HepG2 (cell line): ENCODE results near the gene SOBP. TPM values are rescaled to one million over a fixed set of nuclear protein-coding genes. Genes with fewer than 3 reads are reported as not detected.

Experiments
- ARNT2 ChIP-seq: sonication (generic); formaldehyde crosslinking; IDR thresholded peaks from 2 replicates; pipeline ENCODE4 v1.8.0; 2022; ENCODE audit warnings: mild to moderate bottlenecking, low read depth, missing genetic modification reagents, moderate library complexity
- ATF1 ChIP-seq: IDR thresholded peaks from 2 replicates; pipeline ENCODE4 v1.6.1; 2016; ENCODE audit warnings: mild to moderate bottlenecking, control low read depth
- FOXA1 ChIP-seq, 2 experiments: fragments of 450-650 bp in 1 of 2; sonication (generic) in 1 of 2; formaldehyde crosslinking in 1 of 2; IDR thresholded peaks; 2 replicates each; pipeline versions ENCODE4 v1.4.0 to v1.6.1; 2016 to 2020; ENCODE audit warnings: missing genetic modification reagents in 1 of 2
- FOXM1 ChIP-seq: sonication (generic); formaldehyde crosslinking; IDR thresholded peaks from 2 replicates; pipeline ENCODE4 v1.5.0; 2020; ENCODE audit warnings: missing genetic modification reagents
- IRF2 ChIP-seq: IDR thresholded peaks from 2 replicates; pipeline ENCODE4 v1.6.1; 2018; ENCODE audit warnings: missing genetic modification reagents, missing compliant biosample characterization
- PCBP2 ChIP-seq: fragments of 200-400 bp; formaldehyde crosslinking; optimal IDR thresholded peaks from 2 replicates; pipeline ENCODE3; 2018; ENCODE audit warnings: low read length, low read depth; ENCODE audit not compliant: poor library complexity, severe bottlenecking
- RFX5 ChIP-seq: IDR thresholded peaks from 2 replicates; pipeline ENCODE4 v1.6.1; 2011; ENCODE audit warnings: low read depth, low read length, improper control_type of control experiment
- SP2 ChIP-seq: sonication (generic); formaldehyde crosslinking; IDR thresholded peaks from 2 replicates; pipeline ENCODE4 v1.5.1; 2020; ENCODE audit warnings: mild to moderate bottlenecking, missing genetic modification reagents
- TBP ChIP-seq: sonication (generic); formaldehyde crosslinking; IDR thresholded peaks from 2 replicates; pipeline ENCODE4 v1.5.0; 2020; ENCODE audit warnings: missing genetic modification reagents
- U2AF2 ChIP-seq: fragments of 200-400 bp; formaldehyde crosslinking; IDR thresholded peaks from 2 replicates; pipeline ENCODE4 v1.6.1; 2017; ENCODE audit warnings: low read depth, mild to moderate bottlenecking, low read length
- ZFP41 ChIP-seq: sonication (generic); formaldehyde crosslinking; IDR thresholded peaks from 2 replicates; pipeline ENCODE4 v1.4.0; 2020; ENCODE audit warnings: mild to moderate bottlenecking, missing genetic modification reagents, borderline replicate concordance
- ZKSCAN5 ChIP-seq: sonication (generic); formaldehyde crosslinking; IDR thresholded peaks from 2 replicates; pipeline ENCODE4 v1.5.1; 2020; ENCODE audit warnings: mild to moderate bottlenecking, missing genetic modification reagents
- ZNF143 ChIP-seq: sonication (generic); formaldehyde crosslinking; IDR thresholded peaks from 2 replicates; pipeline ENCODE4 v1.4.0; 2020; ENCODE audit warnings: missing genetic modification reagents
- ZNF180 ChIP-seq: sonication (generic); formaldehyde crosslinking; IDR thresholded peaks from 2 replicates; pipeline ENCODE4 v1.4.0; 2020; ENCODE audit warnings: low read depth, missing genetic modification reagents, borderline replicate concordance
- ZNF441 ChIP-seq: sonication (generic); formaldehyde crosslinking; IDR thresholded peaks from 2 replicates; pipeline ENCODE4 v1.7.0; 2021; ENCODE audit warnings: missing genetic modification reagents, borderline replicate concordance
- ZNF670 ChIP-seq: sonication (generic); formaldehyde crosslinking; IDR thresholded peaks from 2 replicates; pipeline ENCODE4 v1.8.0; 2022; ENCODE audit warnings: mild to moderate bottlenecking, missing genetic modification reagents, borderline replicate concordance
- ZNF841 ChIP-seq: sonication (generic); formaldehyde crosslinking; IDR thresholded peaks from 2 replicates; pipeline ENCODE4 v1.8.1; 2023; ENCODE audit warnings: missing genetic modification reagents, borderline replicate concordance
- ZSCAN12 ChIP-seq: sonication (generic); formaldehyde crosslinking; IDR thresholded peaks from 2 replicates; pipeline ENCODE4 v1.9.0; 2021; ENCODE audit warnings: mild to moderate bottlenecking, missing genetic modification reagents
- polyA plus RNA-seq, 8 experiments: library from polyadenylated mRNA; depleted of rRNA in 3 of 8; stranded (reverse) in 7 of 8; unstranded in 1 of 8; fragments of >200 nt; fragmentation: Illumina TruSeq in 4 of 8; extraction: Trizol in 4 of 8; gene quantifications; 2 replicates each; pipeline versions ENCODE4 v1.2.1 to v1.2.3, GENCODE V29; 2011 to 2016; ENCODE audit warnings: low read depth in 4 of 8, missing spikeins in 1 of 8, mixed read lengths in 1 of 8; ENCODE audit not compliant: insufficient read depth in 1 of 8
- total RNA-seq, 5 experiments: library from RNA; depleted of rRNA; stranded (reverse); fragments of >200 nt; fragmentation: Illumina TruSeq; extraction: Trizol; gene quantifications; 2 replicates each; pipeline ENCODE4 v1.2.3, GENCODE V29; 2016; ENCODE audit warnings: low read depth in 1 of 5
- TF ChIP-seq, protein P1 (sequence below): sonication (generic); formaldehyde crosslinking; IDR thresholded peaks from 2 replicates; pipeline ENCODE4 v1.4.0; 2020; ENCODE audit warnings: missing genetic modification reagents, borderline replicate concordance
- TF ChIP-seq, protein P2 (sequence below): IDR thresholded peaks from 2 replicates; pipeline ENCODE4 v1.6.1; 2018; ENCODE audit warnings: missing genetic modification reagents, mild to moderate bottlenecking, missing compliant biosample characterization
- TF ChIP-seq, protein P3 (sequence below): sonication (generic); formaldehyde crosslinking; IDR thresholded peaks from 2 replicates; pipeline ENCODE4 v1.4.0; 2020; ENCODE audit warnings: missing genetic modification reagents
- TF ChIP-seq, protein P4 (sequence below): IDR thresholded peaks from 2 replicates; pipeline ENCODE4 v1.6.1; 2012; ENCODE audit warnings: inconsistent platforms
- TF ChIP-seq, protein P5 (sequence below): sonication (generic); formaldehyde crosslinking; conservative IDR thresholded peaks from 2 replicates; pipeline ENCODE4 v1.4.0; 2020; ENCODE audit warnings: missing genetic modification reagents
- TF ChIP-seq, protein P6 (sequence below): IDR thresholded peaks from 2 replicates; pipeline ENCODE4 v1.6.1; 2016; ENCODE audit warnings: low read depth, borderline replicate concordance

SOBP gene
- total and polyA plus RNA-seq, 2 of the 13 experiments (the other 11 are each of a cell fraction or from before 2014, with no cell fraction given) = 1.5 to 6.9 TPM

DNA sequence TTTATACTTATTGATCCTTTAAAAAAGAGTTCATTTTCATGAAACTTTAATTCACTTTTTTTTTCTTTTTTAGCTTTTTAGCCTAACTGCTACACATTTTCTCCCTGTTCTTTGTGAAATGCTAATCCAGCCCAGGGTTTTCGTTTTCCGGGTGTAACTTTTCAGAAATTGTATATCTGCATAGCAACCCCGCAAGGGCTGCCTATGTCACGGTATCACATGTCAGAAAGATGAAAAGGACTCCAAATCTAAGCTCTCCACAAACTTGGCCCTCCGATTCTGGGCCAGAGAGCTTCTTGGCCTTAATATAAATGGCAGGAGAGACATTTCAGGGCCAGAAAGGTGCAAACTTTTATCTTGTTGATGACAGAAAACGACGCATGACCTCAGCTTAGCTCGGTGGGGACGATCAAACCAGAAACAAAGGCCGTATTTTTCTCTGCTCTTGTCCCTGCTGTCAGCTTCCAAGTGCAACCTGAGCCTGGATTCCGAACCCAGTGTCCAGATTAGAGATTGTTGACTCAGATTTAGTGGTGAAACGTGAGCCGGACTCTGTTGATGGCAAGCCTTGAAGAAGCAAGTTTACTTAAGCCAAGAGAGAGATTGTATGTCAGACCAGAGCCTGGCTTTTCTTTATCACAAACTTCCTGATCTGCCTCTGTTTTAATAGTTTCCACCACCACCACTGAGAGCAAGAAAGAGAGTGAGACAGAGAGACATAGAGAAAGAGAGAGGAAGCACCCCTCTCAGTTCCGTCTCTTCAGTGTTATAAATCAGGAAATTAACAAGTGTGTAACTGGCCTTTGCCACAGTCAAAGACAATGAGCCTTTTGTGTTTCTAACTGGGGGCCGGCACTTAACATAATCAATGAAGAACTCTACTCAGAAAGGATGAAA is 176.4 kb downstream of the SOBP start (continued):
- TF ChIP-seq ZFP41 (CRISPR knock-in tag) = no peak
- TF ChIP-seq, protein P1, sequence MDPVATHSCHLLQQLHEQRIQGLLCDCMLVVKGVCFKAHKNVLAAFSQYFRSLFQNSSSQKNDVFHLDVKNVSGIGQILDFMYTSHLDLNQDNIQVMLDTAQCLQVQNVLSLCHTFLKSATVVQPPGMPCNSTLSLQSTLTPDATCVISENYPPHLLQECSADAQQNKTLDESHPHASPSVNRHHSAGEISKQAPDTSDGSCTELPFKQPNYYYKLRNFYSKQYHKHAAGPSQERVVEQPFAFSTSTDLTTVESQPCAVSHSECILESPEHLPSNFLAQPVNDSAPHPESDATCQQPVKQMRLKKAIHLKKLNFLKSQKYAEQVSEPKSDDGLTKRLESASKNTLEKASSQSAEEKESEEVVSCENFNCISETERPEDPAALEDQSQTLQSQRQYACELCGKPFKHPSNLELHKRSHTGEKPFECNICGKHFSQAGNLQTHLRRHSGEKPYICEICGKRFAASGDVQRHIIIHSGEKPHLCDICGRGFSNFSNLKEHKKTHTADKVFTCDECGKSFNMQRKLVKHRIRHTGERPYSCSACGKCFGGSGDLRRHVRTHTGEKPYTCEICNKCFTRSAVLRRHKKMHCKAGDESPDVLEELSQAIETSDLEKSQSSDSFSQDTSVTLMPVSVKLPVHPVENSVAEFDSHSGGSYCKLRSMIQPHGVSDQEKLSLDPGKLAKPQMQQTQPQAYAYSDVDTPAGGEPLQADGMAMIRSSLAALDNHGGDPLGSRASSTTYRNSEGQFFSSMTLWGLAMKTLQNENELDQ = no peak
- TF ChIP-seq ZNF180 = no peak
- 0 out of 2 replicates have a peak, but pooled peaks have one; percentile 6 for TF ChIP-seq IRF2 (CRISPR knock-in tag)
- TF ChIP-seq TBP (CRISPR knock-in tag) = no peak
- no peak for TF ChIP-seq FOXA1 (IDR thresholded peaks at IDR 0.05)
- TF ChIP-seq FOXA1 (CRISPR knock-in tag; IDR thresholded peaks at IDR 0.05) = peak; percentile 88
- TF ChIP-seq PCBP2 = no peak
- TF ChIP-seq U2AF2 = no peak
- TF ChIP-seq ZNF441 (CRISPR knock-in tag) = no peak
- peak; percentile 57 for TF ChIP-seq ATF1 (CRISPR knock-in tag)
- TF ChIP-seq, protein P2, sequence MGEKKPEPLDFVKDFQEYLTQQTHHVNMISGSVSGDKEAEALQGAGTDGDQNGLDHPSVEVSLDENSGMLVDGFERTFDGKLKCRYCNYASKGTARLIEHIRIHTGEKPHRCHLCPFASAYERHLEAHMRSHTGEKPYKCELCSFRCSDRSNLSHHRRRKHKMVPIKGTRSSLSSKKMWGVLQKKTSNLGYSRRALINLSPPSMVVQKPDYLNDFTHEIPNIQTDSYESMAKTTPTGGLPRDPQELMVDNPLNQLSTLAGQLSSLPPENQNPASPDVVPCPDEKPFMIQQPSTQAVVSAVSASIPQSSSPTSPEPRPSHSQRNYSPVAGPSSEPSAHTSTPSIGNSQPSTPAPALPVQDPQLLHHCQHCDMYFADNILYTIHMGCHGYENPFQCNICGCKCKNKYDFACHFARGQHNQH (CRISPR knock-in tag) = 0 out of 2 replicates have a peak, but pooled peaks have one; percentile 19
- TF ChIP-seq, protein P3, sequence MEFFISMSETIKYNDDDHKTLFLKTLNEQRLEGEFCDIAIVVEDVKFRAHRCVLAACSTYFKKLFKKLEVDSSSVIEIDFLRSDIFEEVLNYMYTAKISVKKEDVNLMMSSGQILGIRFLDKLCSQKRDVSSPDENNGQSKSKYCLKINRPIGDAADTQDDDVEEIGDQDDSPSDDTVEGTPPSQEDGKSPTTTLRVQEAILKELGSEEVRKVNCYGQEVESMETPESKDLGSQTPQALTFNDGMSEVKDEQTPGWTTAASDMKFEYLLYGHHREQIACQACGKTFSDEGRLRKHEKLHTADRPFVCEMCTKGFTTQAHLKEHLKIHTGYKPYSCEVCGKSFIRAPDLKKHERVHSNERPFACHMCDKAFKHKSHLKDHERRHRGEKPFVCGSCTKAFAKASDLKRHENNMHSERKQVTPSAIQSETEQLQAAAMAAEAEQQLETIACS (CRISPR knock-in tag) = no peak
- TF ChIP-seq ZSCAN12 (CRISPR knock-in tag) = no peak
- TF ChIP-seq, protein P4, sequence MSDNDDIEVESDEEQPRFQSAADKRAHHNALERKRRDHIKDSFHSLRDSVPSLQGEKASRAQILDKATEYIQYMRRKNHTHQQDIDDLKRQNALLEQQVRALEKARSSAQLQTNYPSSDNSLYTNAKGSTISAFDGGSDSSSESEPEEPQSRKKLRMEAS = no peak
- no peak for TF ChIP-seq SP2 (CRISPR knock-in tag)
- no peak for TF ChIP-seq ZNF143 (CRISPR knock-in tag)
- no peak for TF ChIP-seq FOXM1
- TF ChIP-seq, protein P5, sequence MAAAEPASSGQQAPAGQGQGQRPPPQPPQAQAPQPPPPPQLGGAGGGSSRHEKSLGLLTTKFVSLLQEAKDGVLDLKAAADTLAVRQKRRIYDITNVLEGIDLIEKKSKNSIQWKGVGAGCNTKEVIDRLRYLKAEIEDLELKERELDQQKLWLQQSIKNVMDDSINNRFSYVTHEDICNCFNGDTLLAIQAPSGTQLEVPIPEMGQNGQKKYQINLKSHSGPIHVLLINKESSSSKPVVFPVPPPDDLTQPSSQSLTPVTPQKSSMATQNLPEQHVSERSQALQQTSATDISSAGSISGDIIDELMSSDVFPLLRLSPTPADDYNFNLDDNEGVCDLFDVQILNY (CRISPR knock-in tag) = no peak
- TF ChIP-seq ZNF841 (CRISPR knock-in tag) = no peak
- no peak for TF ChIP-seq ARNT2
- TF ChIP-seq ZKSCAN5 (CRISPR knock-in tag) = no peak
- peak; percentile 49; the same call in 1 of the 2 replicates for TF ChIP-seq RFX5
- TF ChIP-seq, protein P6, sequence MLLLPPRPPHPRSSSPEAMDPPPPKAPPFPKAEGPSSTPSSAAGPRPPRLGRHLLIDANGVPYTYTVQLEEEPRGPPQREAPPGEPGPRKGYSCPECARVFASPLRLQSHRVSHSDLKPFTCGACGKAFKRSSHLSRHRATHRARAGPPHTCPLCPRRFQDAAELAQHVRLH = no peak
- TF ChIP-seq ZNF670 (CRISPR knock-in tag) = no peak
